CD14-positive monocyte (primary cell): ENCODE results near the gene APOBEC3F. TPM values are rescaled to one million over a fixed set of nuclear protein-coding genes. Genes with fewer than 3 reads are reported as not detected.
A peak's percentile ranks its signal among the peaks of the same experiment; 100 is the strongest.

Source experiments
- DNase-seq, 3 donors: peaks; one replicate each; pipeline ENCODE4 v3.0.0-alpha.2; 2011 to 2022
- H2AFZ ChIP-seq: 2 replicates; pipeline ENCODE4 v1.6.0; 2012; ENCODE audit warnings: mild to moderate bottlenecking, low read depth, low read length, inconsistent platforms; ENCODE audit not compliant: insufficient read depth, poor library complexity, severe bottlenecking
- H3K27ac ChIP-seq, 2 donors: 1 replicate in 1 of 2; 2 replicates in 1 of 2; pipeline ENCODE4 v1.5.1; 2012 to 2013; ENCODE audit warnings: low read length in 2 of 2, control low read depth in 1 of 2, inconsistent platforms in 1 of 2, low read depth in 1 of 2, mild to moderate bottlenecking in 1 of 2
- H3K27me3 ChIP-seq, 2 donors: one replicate each; pipeline versions ENCODE4 v1.6.0 to v1.6.1; 2011 to 2013; ENCODE audit warnings: low read length in 2 of 2; ENCODE audit not compliant: control insufficient read depth in 2 of 2, insufficient read depth in 2 of 2
- H3K36me3 ChIP-seq, 2 donors: replicated peaks in 1 of 2; 1 replicate in 1 of 2; 2 replicates in 1 of 2; pipeline versions ENCODE4 v1.5.1 to v1.6.1; 2012 to 2013; ENCODE audit warnings: low read length in 2 of 2, control low read depth in 1 of 2, inconsistent platforms in 1 of 2, mild to moderate bottlenecking in 1 of 2; ENCODE audit not compliant: insufficient read depth in 2 of 2, control insufficient read depth in 1 of 2
- H3K4me1 ChIP-seq, 2 donors: 1 replicate in 1 of 2; 2 replicates in 1 of 2; pipeline versions ENCODE4 v1.5.1 to v1.6.1; 2012 to 2013; ENCODE audit warnings: low read length in 2 of 2, control low read depth in 1 of 2, inconsistent platforms in 1 of 2, mild to moderate bottlenecking in 1 of 2, moderate library complexity in 1 of 2; ENCODE audit not compliant: insufficient read depth in 2 of 2, control insufficient read depth in 1 of 2
- H3K4me2 ChIP-seq: replicated peaks from 2 replicates; pipeline ENCODE3; 2012; ENCODE audit warnings: low read length, moderate library complexity, mild to moderate bottlenecking; ENCODE audit not compliant: poor library complexity, severe bottlenecking; ENCODE audit errors: extremely low read depth
- H3K4me3 ChIP-seq, 3 experiments: fragments of 200-600 bp in 1 of 3; sonication (generic) in 1 of 3; replicated peaks in 1 of 3; 1 replicate in 2 of 3; 2 replicates in 1 of 3; pipeline ENCODE4 v1.5.1; 2011 to 2013; ENCODE audit warnings: low read length in 3 of 3, mild to moderate bottlenecking in 3 of 3, control low read depth in 2 of 3, low read depth in 2 of 3, inconsistent platforms in 1 of 3, moderate library complexity in 1 of 3
- H3K79me2 ChIP-seq: 2 replicates; pipeline ENCODE4 v1.6.0; 2012; ENCODE audit warnings: mild to moderate bottlenecking, control low read depth, inconsistent platforms, low read length, moderate library complexity; ENCODE audit not compliant: insufficient read depth
- H3K9ac ChIP-seq: 2 replicates; pipeline ENCODE4 v1.6.0; 2017; ENCODE audit warnings: low read length, mild to moderate bottlenecking; ENCODE audit not compliant: insufficient read depth, poor library complexity, severe bottlenecking
- H3K9me3 ChIP-seq, 2 donors: replicated peaks in 1 of 2; 1 replicate in 1 of 2; 2 replicates in 1 of 2; pipeline versions ENCODE4 v1.5.1 to v1.6.1; 2012 to 2013; ENCODE audit warnings: low read length in 2 of 2, control low read depth in 1 of 2; ENCODE audit not compliant: control insufficient read depth in 1 of 2, insufficient read depth in 1 of 2
- H4K20me1 ChIP-seq: 2 replicates; pipeline ENCODE4 v1.6.0; 2012; ENCODE audit warnings: mild to moderate bottlenecking, low read length, control low read depth, moderate library complexity; ENCODE audit not compliant: insufficient read depth
- H3K27ac Mint-ChIP-seq, 7 donors: one replicate each; pipeline ENCODE4 v1.8.0; 2020; ENCODE audit warnings: mild to moderate bottlenecking in 7 of 7, mixed read lengths in 7 of 7, moderate library complexity in 6 of 7, inconsistent platforms in 2 of 7
- H3K27me3 Mint-ChIP-seq, 3 donors: one replicate each; pipeline ENCODE4 v1.8.0; 2021 to 2022; ENCODE audit warnings: low read depth in 3 of 3, mild to moderate bottlenecking in 3 of 3, mixed read lengths in 3 of 3, moderate library complexity in 3 of 3, inconsistent platforms in 1 of 3
- H3K36me3 Mint-ChIP-seq, 2 donors: one replicate each; pipeline ENCODE4 v1.8.0; 2020; ENCODE audit warnings: mixed read lengths in 2 of 2, inconsistent platforms in 1 of 2, mild to moderate bottlenecking in 1 of 2
- H3K4me1 Mint-ChIP-seq: one replicate; pipeline ENCODE4 v1.8.0; 2020; ENCODE audit warnings: mild to moderate bottlenecking, mixed read lengths
- H3K4me3 Mint-ChIP-seq, 2 donors: one replicate each; pipeline ENCODE4 v1.8.0; 2020; ENCODE audit warnings: mild to moderate bottlenecking in 2 of 2, mixed read lengths in 2 of 2, moderate library complexity in 1 of 2
- H3K9me3 Mint-ChIP-seq, 7 donors: one replicate each; pipeline ENCODE4 v1.8.0; 2020 to 2022; ENCODE audit warnings: mixed read lengths in 7 of 7, mild to moderate bottlenecking in 6 of 7, moderate library complexity in 6 of 7, inconsistent platforms in 2 of 7
- CTCF ChIP-seq: fragments of 200-600 bp; IDR thresholded peaks from one replicate; pipeline ENCODE4 v1.8.0; 2022; ENCODE audit warnings: antibody characterized with exemption, mild to moderate bottlenecking
- WGBS: methylation state at CpG from one replicate; pipeline ENCODE4 v1.1.5; 2013; ENCODE audit warnings: missing lambda C conversion rate; ENCODE audit not compliant: insufficient coverage; 5-methylcytosine and 5-hydroxymethylcytosine counted together
- intact Hi-C, 2 donors: fragments of 100-400 bp; cut with micrococcal nuclease; formaldehyde crosslinking; loops; one replicate each; pipeline versions ENCODE4 v1.15.0 to v1.15.1; 2023
- polyA plus RNA-seq, 3 donors: library from polyadenylated mRNA; depleted of rRNA in 1 of 3; unstranded in 2 of 3; stranded (reverse) in 1 of 3; fragments of 300-500 nt in 2 of 3; fragments of >200 nt in 1 of 3; fragmentation: Illumina TruSeq in 2 of 3; gene quantifications; 1 replicate in 2 of 3; 2 replicates in 1 of 3; pipeline ENCODE4 v1.2.3, GENCODE V29; 2012 to 2021

Gene APOBEC3F
- polyA plus RNA-seq, 3 donors: 4.1 to 8.0 (median 4.4) TPM

- H3K36me3 Mint-ChIP-seq: peaks cover 4 to 14% of the 10 kb centered on the region in 2 donors
- WGBS: 100% methylated on average over 1 of the region's 6 CpGs
- H3K4me3 ChIP-seq: no peak overlapping the region
- H3K4me1 Mint-ChIP-seq: peaks cover 13% of the 10 kb centered on the region
- peaks cover 3 to 14% (median 9%) of the 10 kb centered on the region in 7 donors for H3K9me3 Mint-ChIP-seq
- H3K4me1 ChIP-seq: no peaks in the 10 kb centered on the region
- no peaks in the 10 kb centered on the region for H4K20me1 ChIP-seq
- no peak overlapping the region for H3K4me3 Mint-ChIP-seq
- no peak for DNase-seq
- H3K27ac ChIP-seq: no peak overlapping the region
- no peak overlapping the region for H2AFZ ChIP-seq
- intact Hi-C loops: no loop called here
- H3K27me3 Mint-ChIP-seq: peaks cover 8 to 26% (median 13%) of the 10 kb centered on the region in 3 donors
- TF ChIP-seq CTCF: no peak
- H3K9ac ChIP-seq: no peak overlapping the region
- H3K79me2 ChIP-seq: no peaks in the 10 kb centered on the region
- H3K9me3 ChIP-seq: peaks cover 4% of the 10 kb centered on the region in 2 donors
- peak overlapping the region in 1 of 7 donors; percentile 2 for H3K27ac Mint-ChIP-seq
- H3K27me3 ChIP-seq: no peaks in the 10 kb centered on the region
- no peaks in the 10 kb centered on the region for H3K36me3 ChIP-seq
- no peak overlapping the region for H3K4me2 ChIP-seq
Measured at GRCh38 chr22:38996105-38996504, 44.6 kb upstream of the APOBEC3F start.

- H3K9me3 ChIP-seq: peaks cover 4% of the 10 kb centered on the region in 2 donors
- no peaks in the 10 kb centered on the region for H3K36me3 ChIP-seq
- no peaks in the 10 kb centered on the region for H3K4me1 ChIP-seq
- no peaks in the 10 kb centered on the region for H3K79me2 ChIP-seq
- H4K20me1 ChIP-seq: no peaks in the 10 kb centered on the region
- H3K36me3 Mint-ChIP-seq: peaks cover 4 to 7% of the 10 kb centered on the region in 2 donors
- WGBS: no CpG with 5 or more reads among the region's 3 CpGs
- TF ChIP-seq CTCF: no peak
- peaks cover 12% of the 10 kb centered on the region for H3K4me1 Mint-ChIP-seq
- no peak for DNase-seq
- H3K27me3 Mint-ChIP-seq: peaks cover 16 to 28% (median 21%) of the 10 kb centered on the region in 3 donors
- H3K27me3 ChIP-seq: no peaks in the 10 kb centered on the region
- H3K9ac ChIP-seq: no peak overlapping the region
- intact Hi-C loops: no loop called here
- H2AFZ ChIP-seq: no peak overlapping the region
- H3K27ac Mint-ChIP-seq: no peak overlapping the region
- H3K4me3 ChIP-seq: no peak overlapping the region
- peaks cover 3 to 14% (median 9%) of the 10 kb centered on the region in 7 donors for H3K9me3 Mint-ChIP-seq
- H3K4me2 ChIP-seq: no peak overlapping the region
- H3K27ac ChIP-seq: no peak overlapping the region
- no peak overlapping the region for H3K4me3 Mint-ChIP-seq
Measured at GRCh38 chr22:38997518-38997917, 43.1 kb upstream of the APOBEC3F start.
